ENCODE measurements around the gene EHD2. TPM values are rescaled to one million over a fixed set of nuclear protein-coding genes. Genes with fewer than 3 reads are reported as not detected.

EHD2 gene
- polyA plus RNA-seq, 4 donors = 28.4 to 44.3 (median 35.6) TPM

DNA sequence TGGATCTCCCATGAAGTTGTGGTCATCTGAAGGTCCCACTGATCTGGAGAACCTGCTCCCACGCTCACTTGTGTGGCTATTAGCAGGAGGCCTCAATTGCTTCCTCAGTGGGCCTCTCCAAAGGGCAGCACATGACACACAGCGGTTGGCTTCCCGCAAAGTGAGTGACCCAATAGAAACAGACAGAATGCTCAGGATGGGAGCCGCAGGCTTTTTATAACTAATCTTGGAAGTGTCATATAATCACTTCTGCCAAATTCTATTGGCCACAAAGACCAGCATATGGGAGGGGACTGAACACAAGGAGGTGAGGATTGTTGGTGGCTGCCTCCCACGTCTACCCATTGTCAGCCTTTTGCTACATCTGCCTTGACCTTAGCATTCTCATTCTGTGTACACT lies 22.1 kb upstream of the EHD2 start:
- DNase-seq (ENCODE audit: low read depth in 4 of 4, low spot score in 2 of 4) = no peak

DNA sequence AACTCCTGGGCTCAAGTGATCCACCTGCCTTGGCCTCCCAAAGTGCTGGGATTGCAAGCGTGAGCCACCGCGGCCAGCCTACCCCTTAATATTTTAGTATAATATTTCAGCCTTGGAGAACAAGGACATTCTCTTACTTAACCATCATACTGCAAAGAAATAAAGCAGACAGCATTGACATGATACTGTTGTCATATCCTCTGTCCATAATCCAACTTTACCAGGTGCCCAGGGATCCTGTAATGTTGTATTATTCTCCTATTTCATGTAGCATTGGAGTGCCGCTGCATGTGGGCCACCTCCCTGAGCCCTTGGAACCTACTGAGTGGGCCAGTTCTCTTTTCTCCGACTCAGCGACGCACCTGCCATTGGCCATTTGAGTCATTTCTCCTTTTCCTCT lies 21.4 kb upstream of the EHD2 start:
- no peak for DNase-seq (ENCODE audit: low read depth in 4 of 4, low spot score in 2 of 4)

DNA sequence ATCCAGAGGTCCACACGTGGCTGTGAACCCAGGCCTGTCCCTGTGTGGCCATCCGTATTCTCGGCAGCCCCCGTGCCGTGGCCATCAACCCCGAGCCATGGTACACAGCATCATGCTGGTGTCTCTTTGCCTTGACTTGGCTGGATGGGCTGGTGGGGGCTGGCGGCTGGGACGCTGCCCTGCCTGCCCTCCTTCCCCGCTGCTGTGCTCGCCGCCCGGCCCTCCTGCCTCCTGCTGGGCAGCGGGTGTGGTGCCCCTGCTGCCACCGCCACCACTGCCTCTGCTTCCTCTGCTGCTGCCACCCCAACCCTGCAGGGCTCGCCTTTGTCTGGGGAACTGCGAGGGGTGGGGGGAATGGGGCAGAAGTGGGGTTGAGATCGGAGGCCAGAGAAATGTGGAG lies 19.7 kb upstream of the EHD2 start:
- DNase-seq (ENCODE audit: low read depth in 4 of 4, low spot score in 2 of 4) = no peak

DNA sequence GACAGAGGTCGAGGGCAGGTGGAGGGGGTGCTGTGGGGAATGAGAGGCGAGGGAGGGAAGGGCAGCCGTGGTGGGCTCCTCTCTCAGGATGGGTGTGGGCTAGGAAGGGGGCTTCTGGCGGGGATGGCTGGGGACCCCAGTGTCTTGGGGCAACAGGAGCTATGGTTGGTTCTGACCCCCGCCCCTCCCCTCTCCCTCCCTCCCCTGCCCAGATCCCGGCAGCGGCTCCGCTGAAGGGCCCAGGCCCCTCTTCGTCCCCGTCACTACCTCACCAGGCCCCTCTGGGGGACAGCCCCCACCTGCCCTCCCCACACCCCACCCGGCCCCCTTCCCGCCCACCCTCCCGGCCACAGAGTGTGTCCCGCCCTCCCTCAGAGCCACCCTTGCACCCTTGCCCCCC lies 19.3 kb upstream of the EHD2 start:
- DNase-seq (ENCODE audit: low read depth in 4 of 4, low spot score in 2 of 4) = no peak

DNA sequence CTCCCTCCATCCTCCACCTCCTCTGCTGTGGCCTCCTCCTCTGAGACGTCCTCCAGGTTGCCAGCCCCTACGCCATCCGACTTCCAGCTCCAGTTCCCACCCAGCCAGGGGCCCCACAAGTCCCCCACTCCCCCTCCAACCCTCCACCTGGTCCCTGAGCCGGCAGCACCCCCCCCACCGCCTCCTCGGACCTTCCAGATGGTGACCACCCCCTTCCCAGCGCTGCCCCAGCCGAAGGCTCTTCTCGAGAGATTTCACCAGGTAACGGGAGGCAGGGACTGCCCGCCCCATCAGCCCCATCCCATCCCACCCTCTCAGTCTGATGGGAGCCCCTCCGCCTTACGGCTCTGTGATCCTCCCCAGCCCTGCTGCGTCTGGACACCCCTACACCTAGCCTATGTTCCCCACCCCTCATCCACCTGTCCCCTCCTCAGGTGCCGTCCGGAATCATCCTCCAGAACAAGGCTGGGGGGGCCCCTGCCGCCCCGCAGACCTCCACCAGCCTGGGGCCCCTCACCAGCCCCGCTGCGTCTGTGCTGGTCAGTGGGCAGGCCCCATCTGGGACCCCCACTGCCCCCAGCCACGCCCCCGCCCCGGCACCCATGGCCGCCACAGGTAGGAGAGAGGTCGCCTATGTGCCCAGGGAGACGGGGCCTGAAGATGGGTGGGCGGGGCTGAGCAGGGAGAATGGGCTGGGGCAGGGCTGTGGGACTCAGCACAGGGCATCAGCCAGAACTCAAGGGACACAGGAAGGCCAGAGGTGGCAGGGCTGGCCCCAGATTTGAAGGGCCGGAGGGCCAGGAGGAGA lies 18.6 kb upstream of the EHD2 start:
- no peak for DNase-seq (ENCODE audit: low read depth in 4 of 4, low spot score in 2 of 4)

DNA sequence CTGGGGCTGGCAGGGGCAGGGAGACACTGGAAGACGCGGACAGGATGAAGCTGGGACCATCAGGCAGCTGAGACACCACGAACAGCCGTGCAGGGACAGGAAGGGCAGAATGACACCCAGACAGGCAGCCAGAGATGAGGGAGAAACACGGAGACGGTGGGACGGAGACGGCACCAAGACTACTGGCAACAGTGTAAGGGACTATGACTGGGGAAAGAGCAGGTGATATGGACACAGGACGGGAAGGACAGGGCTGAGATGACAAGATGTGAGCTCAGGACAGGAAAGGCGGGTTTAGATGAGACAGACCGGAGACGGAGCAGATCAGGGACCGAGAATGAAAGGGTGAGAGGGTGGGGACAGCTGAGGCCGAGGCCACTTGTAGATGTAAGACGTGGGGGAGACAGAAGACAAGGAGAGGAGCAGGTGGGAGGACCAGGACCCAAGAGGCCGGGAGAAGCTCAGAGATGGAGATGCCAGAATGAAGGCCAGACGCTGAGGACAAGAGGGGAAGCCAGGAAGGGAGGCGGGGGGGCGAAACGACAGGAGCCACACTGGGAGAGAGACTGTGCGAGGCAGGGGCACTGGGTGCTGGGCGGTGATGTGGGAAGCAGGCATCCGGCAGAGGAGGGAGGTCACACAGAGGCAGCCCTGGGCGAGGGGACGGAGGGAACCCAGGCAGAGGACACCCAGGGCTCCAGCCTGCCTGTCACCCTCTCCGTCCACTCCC lies 17.5 kb upstream of the EHD2 start:
- no peak for DNase-seq (ENCODE audit: low read depth in 4 of 4, low spot score in 2 of 4)

DNA sequence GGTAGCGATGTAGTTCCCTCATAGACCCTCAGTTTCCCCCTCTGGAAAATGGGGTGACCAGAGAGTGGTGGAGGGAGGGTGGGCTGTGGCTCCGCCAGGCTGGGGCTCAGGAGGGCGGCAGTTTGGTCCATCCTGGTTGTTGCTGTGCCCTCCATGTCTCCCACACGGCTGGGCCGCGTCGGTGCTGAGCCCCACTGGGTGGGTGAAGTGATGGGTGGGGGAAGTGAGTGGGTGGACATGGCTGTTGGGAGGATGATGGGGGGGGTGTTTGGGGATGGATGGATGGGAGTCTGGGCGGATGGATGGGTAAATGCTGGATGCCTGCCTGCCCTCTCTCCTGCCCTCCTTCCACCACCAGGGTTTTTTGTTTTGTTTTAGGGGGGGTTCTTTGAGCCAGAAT lies 16.6 kb upstream of the EHD2 start:
- no peak for DNase-seq (ENCODE audit: low read depth in 4 of 4, low spot score in 2 of 4)

DNA sequence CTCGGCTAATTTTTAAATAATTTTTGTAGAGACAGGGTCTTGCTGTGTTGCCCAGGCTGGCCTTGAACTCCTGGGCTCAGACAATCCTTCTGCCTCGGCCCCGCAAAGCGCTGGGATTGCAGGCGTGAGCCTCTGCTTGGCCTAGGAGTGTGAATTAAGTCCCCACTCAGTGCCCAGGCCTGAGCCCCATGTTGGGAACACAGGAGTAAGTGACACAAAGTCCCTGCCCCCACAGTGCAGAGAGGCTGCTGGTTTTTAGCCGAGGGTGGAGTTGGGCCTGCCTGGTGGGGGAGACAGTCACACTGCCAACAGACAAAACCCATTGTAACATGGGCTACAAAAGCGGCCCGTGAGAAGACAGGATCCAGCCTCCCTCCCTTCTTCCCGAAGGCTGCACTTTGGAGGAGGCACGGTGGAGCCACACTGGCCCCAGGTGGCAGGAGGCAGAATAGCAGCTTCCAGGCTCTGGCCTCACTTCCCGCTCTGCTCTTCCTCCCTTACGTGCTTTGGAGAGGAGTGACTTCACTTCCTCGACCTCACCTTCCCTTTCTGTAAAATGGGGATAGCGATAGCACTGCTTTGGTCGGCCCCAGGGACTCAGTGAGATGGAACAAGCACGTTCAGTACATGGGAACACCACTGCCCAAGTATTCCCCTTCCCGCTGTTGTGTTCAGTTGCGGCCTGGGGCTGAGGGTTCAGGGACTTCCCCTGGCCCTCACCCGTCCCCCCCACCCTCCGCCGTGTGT lies 15.2 kb upstream of the EHD2 start:
- peak in 2 of 4 donors; percentile 46 to 47 for DNase-seq (ENCODE audit: low read depth in 4 of 4, low spot score in 2 of 4)

DNA sequence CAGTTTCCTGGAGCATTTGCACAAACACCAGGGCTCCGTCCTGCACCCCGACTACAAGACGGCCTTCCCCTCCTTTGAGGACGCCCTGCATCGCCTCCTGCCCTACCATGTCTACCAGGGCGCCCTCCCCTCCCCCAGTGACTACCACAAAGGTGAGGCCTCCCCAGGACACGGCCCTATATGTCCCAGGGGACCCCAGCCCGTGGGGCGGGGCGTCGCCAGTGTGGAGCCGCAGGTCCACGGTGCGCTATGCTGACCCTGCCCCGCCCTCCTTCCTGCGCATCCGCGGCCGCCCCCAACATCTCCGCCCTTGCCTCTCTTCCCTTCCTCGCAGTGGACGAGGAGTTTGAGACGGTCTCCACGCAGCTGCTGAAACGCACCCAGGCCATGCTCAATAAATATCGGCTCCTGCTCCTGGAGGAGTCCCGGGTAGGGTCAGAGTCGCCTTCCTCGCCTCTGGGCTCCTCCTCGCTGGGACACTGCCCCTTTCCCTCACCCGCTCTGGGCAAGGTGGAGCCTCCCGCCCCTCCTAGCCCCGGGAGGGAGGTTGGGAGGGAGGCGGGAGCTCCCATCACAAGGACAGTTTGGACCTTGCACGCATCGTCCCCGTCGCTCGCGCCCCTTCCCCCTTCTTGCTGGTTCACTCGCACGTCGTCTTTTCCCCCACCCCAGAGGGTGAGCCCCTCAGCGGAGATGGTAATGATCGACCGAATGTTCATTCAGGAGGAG lies 14.4 kb upstream of the EHD2 start:
- no peak for DNase-seq (ENCODE audit: low read depth in 4 of 4, low spot score in 2 of 4)

DNA sequence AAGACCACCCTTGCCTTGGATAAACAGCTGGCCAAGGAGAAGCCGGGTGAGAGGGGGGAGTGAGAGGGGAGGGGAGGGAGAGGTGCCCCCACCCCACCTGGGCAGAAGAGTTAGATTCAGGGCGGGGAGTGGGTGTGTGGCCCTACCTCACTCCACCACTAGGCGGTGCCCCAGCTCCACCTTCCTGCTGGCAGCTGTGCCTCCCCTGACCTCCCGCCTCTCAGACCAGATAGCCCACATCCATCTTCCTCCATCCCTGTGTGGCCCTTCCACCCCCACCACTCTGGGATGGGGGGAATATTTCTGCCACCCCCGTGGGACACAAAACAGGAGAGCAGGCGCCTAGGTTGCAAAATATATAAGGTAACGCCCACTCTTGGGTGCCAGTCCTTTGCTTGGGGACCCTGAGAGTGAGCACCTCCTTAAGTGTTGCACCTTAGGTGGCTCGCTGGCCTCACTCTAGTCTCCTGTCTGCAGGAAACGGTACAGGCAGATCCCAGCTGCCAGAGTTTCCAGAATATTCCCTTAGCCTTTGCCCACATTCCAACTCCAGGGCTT lies 13.8 kb upstream of the EHD2 start:
- DNase-seq (ENCODE audit: low read depth in 4 of 4, low spot score in 2 of 4) = no peak

DNA sequence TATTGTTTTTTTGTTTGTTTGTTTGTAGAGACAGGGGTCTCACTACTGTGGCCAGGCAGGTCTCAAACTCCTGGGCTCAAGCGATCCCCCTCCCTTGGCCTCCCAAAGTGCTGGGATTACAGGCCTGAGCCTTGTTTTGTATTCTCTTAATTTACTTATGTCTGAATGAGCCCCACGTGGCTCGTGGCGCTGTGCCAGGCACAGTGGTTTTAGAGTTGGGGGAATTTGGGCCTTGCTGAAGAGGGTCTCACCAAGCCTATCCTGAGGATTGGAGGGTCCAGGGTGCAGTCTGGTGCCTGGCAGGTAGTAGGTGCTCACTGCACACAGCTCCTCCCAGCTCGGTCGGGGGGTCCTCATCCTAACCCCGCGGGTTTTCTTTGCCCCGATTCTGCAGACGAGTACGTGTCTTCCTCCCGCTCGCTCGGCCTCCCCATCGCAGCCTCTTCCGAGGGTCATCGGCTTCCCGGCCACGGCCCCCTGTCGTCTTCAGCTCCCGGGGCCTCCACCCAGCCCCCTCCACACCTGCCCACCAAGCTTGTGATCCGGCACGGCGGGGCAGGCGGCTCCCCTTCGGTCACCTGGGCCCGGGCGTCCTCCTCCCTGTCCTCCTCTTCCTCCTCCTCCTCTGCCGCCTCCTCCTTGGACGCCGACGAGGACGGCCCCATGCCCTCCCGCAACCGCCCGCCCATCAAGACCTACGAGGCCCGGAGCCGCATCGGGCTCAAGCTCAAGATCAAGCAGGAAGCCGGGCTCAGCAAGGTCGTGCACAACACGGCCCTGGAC lies 12.1 kb upstream of the EHD2 start:
- no peak for DNase-seq (ENCODE audit: low read depth in 4 of 4, low spot score in 2 of 4)

DNA sequence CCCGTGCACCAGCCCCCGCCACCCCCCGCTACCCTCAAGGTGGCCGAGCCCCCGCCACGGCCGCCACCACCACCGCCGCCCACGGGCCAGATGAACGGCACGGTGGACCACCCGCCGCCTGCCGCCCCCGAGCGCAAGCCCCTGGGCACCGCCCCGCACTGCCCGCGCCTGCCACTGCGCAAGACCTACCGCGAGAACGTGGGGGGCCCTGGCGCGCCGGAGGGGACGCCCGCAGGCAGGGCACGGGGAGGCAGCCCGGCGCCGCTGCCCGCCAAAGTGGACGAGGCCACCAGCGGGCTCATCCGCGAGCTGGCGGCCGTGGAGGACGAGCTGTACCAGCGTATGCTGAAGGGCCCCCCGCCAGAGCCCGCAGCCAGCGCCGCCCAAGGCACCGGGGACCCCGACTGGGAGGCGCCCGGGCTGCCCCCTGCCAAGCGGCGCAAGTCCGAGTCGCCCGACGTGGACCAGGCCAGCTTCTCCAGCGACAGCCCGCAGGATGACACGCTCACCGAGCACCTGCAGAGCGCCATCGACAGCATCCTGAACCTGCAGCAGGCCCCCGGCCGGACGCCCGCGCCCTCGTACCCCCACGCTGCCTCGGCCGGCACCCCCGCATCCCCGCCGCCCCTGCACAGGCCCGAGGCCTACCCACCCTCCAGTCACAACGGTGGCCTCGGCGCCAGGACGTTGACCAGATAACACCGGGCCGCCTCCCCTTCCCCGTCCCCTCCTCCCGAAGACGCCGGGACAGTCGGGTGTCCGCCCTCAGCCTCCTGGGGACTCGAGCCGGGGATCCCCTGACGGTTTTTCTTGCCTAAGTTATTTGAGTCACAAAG lies 11.3 kb upstream of the EHD2 start:
- DNase-seq (ENCODE audit: low read depth in 4 of 4, low spot score in 2 of 4) = no peak

DNA sequence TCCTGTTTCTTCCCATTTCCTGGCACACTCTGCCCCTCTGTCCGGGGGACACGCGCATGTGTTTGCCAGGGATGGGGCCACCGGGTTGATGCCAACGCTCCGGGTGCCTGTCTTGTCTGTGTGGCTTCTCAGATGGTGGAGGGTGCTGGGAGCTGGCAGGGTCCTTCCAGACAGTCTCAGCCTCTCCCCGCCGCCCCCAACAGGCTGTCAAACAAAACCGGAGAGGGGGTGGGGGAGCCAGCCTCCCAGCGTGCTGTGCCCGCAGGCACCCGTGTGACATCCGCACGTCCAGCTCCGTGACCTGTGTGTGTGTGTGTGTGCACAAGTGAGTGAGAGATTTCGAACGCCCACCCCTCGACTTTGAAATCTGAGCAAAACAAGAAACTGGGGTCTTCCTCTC lies 10.6 kb upstream of the EHD2 start:
- no peak for DNase-seq (ENCODE audit: low read depth in 4 of 4, low spot score in 2 of 4)

DNA sequence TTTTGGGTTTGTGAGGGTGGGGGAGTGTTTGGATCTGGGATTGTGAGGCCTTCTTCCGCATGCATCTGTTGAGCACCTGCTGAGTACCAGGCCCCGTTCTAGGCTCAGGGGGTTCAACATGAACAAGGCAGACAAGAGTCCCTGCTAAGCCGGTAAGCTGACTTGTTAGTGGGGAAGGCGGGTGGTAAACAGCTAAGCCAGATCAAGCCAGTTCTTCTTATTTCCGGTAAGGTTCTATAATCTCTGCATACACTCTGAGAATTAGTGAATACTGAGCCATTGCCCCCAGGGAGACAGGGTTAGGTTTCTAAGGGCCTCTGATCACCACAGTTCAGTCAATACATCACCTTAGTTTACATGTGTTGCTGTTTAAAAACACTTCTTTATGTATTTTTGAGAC lies 9.9 kb upstream of the EHD2 start:
- DNase-seq (ENCODE audit: low read depth in 4 of 4, low spot score in 2 of 4) = no peak

DNA sequence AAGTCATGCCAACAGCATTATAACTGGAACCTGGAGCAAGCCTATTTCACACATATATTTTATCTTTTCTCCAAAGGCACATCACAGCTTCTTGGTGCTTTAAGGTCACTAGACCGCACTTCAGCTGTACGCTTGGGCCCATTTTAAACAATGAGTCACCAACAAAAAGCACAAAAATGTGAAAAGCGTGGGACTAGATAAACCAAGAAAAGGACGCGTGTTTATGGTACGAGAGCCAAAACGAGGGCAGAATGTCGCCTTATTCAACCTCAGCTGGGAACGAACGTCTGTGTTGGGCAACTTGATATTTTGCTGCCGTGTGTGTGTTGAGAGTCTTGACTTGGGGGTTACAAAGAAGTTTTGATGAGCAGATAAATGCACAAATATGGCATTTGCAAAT lies 9.2 kb upstream of the EHD2 start:
- no peak for DNase-seq (ENCODE audit: low read depth in 4 of 4, low spot score in 2 of 4)

DNA sequence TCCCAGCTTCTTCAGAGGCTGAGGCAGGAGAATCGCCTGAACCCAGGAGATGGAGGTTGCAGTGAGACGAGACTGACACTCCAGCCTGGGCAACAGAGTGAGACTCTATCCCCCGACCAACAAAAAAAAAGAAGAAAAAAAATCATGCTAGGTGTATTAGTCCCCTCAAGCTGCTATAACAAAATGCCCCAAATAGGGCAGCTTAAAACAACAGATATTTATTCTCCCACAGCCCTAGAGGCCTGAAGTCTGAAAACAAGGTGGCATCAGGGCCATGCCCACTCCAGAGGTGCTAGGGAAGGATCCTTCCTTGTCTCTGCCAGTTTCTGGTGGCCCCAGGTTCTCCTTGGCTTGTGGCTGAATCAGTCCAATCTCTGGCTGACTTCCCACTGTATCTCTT lies 8.6 kb upstream of the EHD2 start:
- no peak for DNase-seq (ENCODE audit: low read depth in 4 of 4, low spot score in 2 of 4)

DNA sequence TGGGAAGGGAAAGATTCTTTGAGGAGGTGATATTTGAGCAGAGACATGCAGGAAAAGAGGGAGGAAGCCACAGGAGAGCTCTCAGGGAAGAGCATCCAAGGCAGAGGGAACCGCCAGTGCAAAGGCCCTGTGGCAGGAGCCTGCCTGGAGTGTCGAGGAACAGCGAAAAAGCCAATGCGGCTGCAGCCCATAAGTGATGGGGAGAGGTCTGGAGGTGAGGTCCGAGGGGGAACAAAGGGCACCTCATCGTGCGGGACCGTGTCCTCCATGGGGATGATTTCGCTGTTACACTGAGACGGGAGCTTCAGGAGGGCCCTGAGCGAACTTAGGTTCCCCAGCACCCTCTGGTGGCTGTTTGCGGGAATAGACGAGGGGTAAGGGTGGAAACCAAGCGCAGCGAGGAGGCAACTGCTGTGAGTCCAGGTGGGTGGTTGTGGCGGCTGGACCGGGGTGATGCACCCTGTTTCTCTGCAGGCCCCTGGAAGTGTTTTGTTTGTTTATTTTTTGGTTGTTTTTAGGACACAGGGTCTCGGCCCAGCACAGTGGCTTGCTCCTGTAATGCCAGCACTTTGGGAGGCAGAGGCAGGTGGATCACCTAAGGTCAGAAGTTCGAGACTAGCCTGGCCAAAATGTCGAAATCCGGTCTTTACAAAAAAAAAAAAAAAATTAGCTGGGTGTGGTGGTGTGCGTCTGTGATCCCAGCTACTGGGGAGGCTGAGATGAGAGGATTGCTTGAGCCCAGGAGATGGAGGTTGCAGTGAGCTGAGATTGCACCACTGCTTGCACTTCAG lies 5.9 kb upstream of the EHD2 start:
- peak in 1 of 4 donors; percentile 51 for DNase-seq (ENCODE audit: low read depth in 4 of 4, low spot score in 2 of 4)

DNA sequence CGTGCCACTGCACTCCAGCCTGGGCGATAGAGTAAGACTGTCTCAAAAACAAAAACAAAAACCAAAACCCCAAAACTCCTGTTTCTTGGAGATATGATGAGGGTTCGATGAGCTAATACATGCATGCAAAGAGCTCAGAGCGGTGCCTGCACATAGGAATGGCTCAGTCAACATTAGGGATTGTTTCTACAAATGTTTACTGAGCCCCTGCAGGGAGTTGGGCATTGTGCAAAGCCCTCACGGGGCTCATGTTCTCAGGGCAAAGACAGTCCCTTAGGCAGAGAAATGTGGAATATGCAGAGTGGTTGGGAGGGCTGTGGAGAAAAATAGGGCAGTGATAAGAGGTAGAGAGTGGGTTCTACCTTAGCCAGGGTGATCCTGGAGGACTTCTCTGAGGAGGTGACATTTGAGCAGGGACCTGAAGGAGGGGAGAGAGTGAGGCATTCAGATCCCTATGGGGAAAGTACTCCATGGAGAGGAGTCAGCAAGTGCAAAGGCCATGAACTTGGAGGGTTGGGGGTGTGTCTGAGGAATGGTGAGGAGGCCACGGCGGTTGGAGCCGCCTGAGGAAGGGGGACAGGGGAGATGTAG lies 1.5 kb upstream of the EHD2 start:
- DNase-seq (ENCODE audit: low read depth in 4 of 4, low spot score in 2 of 4) = no peak
